Activated CD4-positive, alpha-beta T cell treated with anti-CD3 and anti-CD28 coated beads, Interleukin-10, Interleukin-2, amounts not matched to agents 100 ng/mL and 50 ng/mL, durations not matched to agents 16 hours and 8 hours (primary cell): ENCODE data around the gene CTXN1.
A peak's percentile ranks its signal among the peaks of the same experiment; 100 is the strongest.
"Not testable (repeated sequence)": the region's sequence is repeated elsewhere in the genome, so short reads cannot be mapped to it uniquely, and the experiment has no call there.

Source experiments
- DNase-seq: peaks from one replicate; pipeline ENCODE4 v3.0.0-alpha.2; 2020

CTXN1 gene

DNA sequence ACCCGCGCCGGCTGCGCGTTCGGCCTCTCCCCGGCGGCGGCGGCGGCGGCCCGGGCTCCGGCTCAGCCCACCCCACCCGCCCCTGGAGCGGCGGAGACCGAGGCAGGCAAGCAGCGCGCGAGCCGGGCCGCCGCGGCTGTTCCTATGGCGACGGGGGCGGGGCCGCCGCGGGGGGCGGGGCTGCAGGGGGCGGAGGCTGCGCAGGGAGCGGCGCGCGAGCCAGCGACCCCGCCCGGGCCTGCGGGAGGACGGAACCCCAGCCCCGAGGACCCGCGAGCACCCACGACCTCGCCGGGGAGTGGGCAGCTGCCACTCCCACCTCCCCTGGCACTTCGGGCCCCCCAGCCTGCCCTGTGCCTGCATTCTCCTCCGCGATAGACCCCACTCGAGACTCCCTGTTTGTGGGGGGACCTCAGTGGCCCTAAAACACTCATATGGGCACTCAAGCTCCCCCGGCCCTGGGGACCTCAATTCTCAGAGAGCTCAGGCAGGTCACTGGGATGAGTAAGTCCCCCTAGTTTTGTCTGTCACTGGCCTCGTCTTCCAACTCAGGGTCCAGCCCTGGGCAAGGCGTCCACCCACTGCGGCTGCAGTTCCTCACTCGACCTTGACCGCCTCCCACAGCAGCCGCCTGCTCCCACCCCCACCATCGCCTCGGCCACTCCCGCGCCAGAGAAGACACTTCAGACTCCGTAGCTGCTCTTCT is at the start of gene CTXN1:
TSS of gene CTXN1 (minus strand) at position 115 of the 706 bp plus-strand sequence. CDS start 597 bp downstream, outside the sequence.
- DNase-seq = peak; percentile 82

DNA sequence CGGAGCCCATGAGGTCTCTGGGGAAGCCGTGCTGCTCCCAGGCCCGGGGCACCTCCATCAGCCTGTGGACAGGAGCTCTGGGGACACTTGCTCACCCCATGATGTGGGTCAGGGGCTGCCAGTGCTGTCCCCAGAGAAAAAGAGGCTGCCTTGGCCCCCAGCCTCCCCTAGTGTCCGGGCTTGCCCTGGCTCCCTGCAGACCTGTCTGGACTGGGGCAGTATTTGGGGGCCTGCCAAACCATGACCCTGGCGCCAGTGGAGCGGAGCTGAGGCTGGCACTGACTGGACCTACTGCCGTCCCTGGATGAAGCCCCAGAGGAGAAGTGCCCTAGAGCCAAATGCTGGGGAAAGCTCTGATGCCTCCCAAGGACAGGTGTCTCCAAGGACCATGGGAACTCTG is 49.1 kb upstream of the CTXN1 start:
- DNase-seq = no peak

DNA sequence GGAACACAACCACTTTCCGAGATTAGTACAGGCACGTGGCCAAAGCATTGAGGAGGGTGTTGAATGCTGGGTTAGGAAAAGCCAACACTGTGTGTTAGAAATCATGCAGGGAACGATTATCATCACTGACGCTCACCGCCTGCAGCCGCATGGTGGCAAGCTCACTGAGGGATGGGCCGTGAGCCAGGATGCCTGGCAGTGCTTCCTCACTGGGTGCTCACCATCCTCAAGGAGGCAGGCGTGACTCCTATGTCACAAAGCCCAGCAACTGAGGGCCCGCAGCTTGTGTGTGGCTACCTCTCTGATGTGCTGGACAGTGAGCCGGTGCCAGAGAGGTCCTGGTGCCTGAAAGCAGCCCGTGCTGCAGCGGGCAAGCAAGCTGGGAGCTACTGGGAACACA is 47.9 kb upstream of the CTXN1 start:
- DNase-seq = no peak

DNA sequence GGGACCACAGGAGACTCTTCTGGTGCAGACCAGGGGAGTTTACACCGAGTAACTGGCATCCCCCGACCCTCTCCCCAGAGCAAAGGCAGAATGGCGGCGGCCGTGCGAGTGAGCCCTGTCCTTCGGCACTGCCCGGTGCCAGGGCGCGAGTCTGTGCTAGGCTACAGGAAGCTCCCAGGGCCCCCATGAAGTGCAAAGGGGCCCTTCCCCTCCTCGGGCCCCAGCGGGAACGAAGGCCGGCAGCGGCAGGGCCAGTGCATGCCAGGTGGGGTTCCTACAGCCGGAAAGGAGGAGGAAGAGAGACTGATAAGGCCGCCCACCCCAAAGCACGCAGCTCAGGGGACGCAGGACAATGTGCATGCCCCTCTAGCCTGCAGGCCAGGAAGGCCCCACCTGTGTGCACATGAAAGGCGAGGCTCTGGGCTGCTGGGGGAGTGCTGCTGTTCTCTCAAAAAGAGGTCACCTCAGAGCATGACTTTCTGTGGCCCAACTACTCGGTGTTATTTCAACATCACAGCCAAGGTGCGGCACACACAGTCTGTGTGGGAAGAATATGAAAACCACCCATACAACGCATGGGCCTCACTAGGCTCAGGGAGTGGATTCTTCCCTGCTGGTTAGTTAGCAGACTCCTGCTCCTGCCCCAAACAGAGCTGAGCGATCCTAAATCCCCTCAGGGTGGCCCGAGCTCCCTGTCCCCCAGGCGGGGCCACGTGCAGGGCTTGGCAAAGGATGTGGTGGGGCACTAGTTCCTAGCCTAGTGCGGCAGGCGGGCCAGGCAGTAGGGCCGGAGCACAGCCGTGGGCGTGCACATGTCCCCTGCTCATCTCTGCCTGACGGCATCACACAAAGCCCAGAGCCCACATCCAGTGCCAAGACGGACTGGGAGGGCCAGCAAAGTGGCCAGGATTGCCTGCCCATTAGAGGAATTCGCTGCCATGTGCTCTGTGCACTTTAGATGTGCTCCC is 45.9 kb upstream of the CTXN1 start:
- no peak for DNase-seq

DNA sequence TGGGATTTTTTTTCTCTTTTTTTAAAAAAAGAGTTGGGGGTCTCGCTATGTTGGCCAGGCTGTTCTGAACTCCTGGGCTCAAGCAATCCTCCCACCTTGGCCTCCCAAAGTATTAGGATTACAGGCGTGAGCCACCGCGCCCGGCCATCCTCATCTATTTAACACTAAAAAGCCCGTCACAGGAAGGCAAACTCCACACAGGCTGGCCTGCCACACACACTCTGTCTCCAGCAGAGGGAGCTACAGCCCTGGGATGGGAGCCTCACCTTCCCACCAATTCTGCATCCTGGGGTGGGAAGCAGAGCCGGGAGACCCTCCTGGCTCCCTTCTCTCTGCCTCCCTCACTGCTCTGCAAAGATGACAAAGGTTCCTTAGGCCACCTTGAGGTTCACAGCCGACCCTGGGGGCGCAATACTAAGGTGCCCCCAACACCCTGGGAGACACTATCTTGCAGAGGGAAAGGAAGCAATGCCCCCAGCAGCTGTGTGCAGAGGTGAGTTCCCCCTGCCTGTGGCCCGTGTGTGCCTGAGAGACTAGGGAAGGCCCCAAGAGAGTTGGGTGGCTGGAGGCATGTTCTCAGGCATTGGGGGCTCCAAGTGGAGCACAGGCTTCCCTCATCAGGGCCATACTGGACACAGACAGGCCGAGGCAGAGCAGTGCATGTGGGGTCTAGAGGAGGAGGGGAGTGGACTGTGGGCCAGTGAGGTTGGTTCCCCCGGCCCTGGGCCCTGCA is 44.9 kb upstream of the CTXN1 start:
- peak; percentile 35 for DNase-seq

DNA sequence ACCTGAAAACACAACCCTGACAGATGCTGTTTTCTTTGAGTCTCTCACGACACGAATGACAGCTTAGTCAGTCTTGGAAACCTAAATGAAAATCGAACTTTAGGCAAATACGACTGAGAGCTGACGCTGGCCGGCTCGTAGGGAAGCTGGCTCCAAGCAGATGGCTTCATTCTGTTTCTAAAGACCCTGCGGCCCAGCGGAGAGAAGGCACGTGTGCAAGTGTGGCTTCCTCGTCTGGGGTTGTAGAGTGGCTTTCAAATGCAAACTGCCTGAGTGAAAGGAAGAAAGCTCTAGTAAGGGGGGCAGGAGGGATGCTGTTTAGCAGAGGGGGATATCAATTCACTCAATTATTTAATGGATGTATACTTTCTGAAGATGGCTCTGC is 43.6 kb upstream of the CTXN1 start:
- DNase-seq = no peak

DNA sequence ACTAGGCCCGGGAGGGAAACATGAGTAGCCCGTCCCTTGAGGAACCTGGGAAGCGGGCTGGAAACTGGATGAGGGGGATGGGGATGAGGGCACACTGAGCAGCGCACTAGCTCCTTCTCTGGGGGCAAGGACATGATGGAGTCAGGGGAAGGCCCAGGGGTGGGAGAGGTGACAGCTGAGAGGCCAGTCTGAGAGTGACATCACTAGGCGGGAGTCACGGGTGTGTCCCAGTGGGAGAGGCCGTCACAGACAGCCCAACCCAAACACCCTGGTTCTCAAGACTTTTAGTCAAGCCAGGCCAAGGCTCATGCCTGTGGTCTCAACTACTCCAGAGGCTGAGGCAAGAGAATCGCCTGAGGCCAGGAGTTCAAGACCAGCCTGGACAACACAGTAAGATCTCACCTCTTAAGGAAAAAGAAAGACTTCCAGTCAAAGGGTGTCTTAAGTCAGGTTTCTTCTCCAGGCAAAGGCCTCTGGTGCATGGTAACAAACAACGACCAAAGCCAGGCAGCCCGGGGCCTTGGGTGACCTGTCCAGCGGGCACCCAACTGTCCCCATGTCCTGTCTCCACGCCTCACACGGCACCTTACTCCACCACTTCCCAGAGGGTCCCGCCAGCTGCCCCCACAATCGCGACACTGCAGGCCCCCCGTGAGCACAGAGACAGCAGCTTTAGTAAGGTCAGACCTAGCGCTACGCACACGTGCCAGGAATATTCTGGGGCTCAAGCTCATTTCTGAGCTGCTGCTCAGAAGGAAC is 43.0 kb upstream of the CTXN1 start:
- no peak for DNase-seq

DNA sequence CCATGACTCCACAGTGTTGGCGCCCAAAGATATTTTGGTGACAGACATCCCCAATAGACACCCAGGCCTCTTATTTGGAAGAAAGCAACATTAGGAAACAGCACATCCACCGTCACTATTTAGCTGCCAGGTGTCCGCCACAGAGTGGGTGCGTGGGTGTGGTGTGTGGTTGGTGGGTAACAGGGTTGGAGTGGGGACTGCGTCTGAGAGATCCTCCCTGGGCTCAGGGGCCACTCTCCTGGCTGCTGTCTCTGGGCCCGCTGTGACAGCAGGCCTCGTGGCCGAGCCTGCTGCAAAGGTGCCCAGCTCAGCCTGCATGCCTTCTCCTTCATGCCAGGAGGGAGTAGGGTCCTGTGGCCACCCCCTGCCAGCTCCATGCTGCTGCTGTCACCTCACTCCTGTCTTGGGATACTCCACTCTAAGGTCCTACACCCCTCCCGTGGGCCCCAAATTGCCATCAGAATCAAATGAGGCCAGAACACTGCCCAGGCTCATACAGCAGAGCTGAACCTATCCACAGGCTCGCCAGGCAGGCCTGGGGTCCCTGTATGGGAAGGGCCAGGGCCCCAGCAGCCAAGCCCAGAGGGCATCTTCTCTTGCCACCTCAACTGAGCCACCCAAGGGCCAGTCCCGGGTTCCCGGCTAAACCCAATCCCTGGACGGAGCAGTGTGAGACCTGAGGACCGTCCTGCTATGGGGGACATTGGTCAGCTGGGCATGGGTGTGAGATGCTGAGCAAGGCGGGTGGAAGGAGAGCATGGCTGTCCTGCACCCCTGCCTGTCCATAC is 42.3 kb upstream of the CTXN1 start:
- DNase-seq = no peak

DNA sequence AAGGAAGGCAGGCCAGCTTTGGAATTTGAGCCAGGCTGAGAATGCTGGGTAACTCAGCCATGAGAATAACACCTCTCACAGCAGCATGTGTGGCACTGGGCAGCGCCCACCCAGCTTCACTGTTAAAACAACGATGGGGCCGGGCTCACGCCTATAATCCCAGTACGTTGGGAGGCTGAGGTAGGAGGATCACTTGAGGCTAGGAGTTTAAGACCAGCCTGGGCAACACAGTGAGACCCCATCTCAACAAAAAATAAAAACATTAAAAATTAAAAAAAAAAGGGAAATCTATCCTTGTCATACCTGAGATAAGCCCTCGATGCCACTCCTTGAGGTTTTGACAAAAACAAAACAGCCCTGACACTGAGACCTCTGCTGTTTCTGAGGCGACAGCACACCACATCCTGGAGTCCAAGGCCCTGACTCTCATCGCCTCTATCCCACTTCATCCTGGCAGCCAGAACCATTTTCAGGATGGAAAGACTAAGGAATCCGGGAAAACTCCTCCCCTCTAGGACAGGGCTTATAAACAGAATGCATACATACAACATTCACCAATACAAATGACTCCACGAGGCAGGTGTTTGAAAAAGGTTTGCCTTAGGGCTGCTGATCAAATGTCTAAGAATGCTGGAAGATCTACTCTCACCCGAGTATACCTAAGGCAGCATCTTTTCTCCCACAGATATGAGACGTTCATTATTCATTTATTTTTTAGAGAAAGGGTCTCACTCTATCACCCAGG is 40.2 kb upstream of the CTXN1 start:
- no peak for DNase-seq

DNA sequence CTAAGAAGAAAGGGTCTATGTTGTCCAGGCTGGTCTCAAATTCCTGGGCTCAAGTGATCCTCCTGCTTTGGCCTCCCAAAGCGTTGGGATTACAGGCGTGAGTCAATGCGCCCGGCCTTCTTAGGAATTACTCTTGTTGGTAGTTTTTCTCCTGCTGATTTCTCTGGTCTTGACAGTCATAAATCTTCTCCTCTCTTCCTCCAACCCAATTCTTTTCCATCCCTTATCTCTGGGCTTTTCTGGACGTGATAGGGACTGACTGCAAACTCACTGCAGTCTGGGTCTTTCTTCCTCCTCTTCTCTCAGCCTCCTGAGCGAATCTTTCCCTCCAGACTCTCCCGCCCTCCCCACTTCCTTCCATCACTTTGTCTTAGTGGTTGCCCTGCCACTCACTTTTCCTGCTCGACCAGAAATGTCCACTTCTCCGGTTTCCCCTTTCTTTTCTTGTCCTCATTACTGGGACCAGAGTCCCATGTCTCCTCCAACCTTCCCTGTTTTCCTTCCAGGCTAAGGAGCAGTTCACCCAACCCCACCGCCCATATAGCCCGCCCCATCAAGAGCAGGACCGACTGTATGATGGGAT is 39.4 kb upstream of the CTXN1 start:
- no peak for DNase-seq

DNA sequence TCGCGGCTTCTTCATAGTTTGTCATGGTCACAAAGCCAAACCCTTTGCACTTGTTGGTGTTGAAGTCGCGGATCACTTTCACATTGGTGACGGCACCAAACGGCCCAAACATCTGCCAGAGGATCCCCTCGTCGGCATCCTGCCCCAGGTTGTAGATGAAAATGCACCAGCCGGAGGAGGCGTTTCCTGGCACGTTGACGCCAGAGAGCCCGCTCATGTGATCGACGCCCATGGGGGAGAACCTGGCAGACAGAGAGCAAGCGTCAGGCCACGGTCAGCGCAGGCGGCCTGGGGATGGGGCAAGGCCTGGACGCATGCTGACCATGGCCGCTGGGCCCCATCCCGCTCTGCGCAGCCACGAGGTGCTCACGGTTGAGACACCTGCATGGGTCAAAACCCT is 37.6 kb upstream of the CTXN1 start:
- DNase-seq = no peak

DNA sequence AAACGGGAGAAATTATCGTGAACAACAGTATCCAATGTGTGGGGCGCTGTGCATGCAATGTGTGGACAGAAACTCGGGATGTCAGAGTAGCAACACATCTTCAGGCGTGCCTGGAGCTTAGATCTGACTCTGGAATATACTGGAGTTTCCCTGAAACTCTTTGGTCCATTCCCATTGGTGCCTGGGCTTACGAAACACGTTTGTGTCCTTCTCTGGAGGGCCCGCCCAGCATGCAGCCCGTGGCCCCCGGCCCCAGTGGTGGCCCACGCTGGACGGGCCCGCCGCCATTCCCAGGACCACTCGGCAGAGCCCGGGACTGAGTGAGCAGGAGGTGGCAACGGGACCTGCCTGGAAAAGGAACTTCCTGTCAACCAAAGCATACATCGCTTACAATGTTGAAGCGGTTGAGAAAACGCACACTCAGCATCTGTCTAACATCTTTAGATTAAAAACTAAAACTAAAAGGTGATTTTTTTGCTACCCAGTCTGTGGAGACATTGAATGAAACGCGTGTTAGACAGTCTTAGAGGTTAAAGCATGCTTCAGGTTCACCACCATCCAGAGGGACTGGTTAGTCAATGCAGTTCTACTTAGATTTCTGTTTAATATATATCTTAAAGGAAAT is 36.8 kb upstream of the CTXN1 start:
- DNase-seq = no peak

DNA sequence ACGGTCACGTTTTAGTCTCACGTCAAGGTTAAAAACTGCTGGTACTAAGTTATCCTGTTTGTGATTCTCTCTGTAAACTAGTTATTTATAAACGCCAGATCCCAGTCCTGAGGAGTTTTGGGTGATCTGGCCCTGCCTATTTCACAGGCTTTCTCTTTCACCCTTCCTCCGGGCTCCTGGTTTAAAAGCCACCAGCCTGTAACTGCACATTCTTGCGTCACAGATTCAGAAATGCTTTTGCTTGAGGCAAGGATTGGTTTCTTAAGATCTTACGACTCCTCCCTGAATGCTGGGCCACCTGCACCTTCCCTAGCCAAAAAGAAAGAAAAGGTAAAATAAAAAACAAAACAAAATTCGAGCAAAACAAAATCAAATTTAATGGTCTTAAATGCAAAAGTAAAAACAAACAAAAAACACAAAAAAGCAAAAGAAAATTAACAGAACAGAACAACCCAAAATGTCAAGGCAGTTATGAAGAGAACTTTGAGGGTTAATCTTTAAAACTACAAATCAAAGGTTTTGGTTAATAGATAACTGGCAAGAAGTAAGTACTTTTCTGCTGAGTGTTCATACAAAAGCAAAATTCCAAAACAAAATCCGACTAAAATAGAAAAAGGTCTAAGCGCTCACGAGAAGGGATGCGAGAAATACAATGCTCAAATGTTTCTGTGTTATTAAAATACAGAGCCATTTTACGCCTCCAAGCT is 36.1 kb upstream of the CTXN1 start:
- DNase-seq = no peak

DNA sequence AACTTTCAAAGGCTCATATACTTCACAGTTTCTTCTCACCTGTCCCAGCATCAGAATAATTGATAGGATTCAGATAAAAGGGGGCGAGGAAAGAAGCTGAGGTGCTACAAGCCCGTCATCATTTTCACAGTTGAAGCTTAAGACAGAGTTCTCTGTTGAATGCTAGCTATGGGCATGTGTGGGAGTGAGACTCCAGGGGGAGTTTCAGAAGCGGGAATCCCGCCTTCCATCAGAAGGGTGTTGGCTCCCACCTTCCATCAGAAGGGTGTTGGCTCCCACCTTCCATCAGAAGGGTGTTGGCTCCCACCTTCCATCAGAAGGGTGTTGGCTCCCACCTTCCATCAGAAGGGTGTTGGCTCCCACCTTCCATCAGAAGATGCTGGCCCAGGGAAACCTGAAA is 35.1 kb upstream of the CTXN1 start:
- DNase-seq = not testable (repeated sequence)

DNA sequence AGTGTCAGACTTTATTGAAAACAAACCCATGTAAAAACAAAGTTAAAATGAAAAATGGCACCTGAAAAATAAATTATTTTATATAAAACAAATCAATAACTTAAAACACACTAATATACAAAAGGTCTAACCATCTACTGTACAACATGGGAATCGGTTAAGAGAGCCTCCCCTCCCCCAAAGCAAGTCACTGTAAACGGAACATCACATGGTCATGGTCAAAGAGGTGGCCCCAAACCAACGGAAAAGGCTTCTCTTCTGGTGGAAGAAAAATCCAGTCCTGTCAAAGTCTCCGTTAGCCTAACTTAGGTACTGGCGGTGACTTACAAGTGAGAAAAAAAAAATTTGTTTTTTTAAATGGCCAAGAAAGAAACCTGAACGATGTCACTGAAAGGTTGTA is 33.3 kb upstream of the CTXN1 start:
- no peak for DNase-seq

DNA sequence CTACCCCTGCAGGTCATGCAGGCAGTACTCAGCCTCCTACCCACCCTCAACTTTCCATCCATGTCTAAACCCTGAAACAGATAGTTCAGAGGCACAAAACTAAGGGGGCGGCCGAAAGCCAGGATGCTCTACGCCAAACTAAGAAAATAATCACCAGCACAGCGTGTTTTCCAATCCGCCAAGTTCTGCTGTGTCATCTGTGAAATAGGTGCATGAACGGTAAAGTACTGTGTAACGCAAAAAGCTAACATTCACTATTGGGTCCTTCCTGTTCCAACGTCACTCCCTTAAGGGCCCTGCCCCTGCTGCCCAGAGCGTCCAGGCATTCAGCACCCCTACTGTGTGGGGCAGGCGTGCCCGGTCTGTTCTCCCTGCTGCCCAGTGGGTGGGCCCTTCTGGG is 29.8 kb upstream of the CTXN1 start:
- DNase-seq = no peak

DNA sequence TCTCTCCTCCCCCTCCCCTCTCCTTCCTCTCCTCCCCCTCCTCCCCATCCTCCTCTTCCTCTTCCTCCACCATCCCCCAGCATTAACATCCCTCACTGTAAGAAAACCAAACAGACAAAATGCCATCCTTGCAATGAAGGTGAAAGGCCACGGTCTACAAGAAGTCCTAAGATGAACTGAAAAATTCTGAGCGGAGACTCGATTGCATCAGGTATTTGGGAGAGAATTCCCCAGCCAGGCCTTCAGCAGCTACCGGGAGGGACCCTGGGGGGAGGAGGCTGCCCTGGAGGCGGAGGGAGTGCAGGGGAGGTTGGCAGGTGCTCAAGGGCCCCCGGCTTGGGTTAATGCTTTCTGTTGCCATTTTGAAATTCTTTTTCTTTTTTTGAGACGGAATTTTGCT is 27.6 kb upstream of the CTXN1 start:
- DNase-seq = no peak

DNA sequence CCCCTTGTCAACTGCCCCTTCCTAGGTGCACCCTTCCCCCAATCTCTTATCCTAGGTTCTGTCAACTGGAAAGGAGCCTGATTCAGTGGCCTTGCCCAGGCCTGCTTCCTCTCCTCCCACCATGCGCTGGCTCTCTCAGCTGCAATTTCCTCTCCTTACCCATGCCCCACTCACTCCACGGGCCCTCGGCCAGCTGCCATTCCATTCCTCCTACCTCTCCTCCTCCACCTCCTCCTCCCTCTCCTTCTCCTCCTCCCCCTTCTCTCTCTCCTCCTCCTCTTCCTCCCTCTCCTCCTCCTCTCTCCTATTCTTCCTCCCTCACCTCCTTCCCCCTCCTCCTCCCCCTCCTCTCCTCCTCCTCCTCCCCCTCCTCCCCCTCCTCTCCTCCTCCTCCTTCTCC is 27.1 kb upstream of the CTXN1 start:
- no peak for DNase-seq

DNA sequence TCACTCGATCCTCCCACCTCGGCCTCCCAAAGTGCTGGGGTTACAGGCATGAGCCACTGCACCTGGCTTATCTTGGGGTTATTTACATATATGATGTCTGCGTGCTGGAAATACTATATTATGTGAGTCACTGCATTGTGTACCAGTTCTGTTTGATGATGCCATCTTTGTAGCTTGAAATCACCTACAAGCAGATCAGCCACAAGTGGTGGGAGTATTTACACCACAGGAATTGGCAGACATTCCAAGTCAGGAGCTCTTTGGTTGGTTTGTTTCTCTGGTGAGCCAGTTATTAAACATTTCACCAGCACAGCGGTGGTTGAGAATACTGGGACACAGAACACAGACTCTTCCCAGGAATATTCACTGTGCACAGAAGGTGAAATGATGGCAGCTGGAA is 22.0 kb upstream of the CTXN1 start:
- DNase-seq = no peak
